Duodenal mucosa (tissue), 2 donors: ENCODE measurements around the gene FKBP14.
"Not testable (repeated sequence)": the region's sequence is repeated elsewhere in the genome, so short reads cannot be mapped to it uniquely, and the experiment has no call there.

Source experiments
- H3K27ac ChIP-seq: one replicate; pipeline ENCODE4 v1.7.0; 2013; ENCODE audit warnings: low read depth, low read length
- H3K27me3 ChIP-seq, 2 donors: one replicate each; pipeline ENCODE4 v1.7.0; 2013; ENCODE audit warnings: low read length in 2 of 2, control low read depth in 1 of 2; ENCODE audit not compliant: insufficient read depth in 2 of 2, control insufficient read depth in 1 of 2
- H3K36me3 ChIP-seq, 2 donors: one replicate each; pipeline ENCODE4 v1.7.0; 2013; ENCODE audit warnings: low read length in 2 of 2, control low read depth in 1 of 2; ENCODE audit not compliant: insufficient read depth in 2 of 2, control insufficient read depth in 1 of 2
- H3K4me1 ChIP-seq, 2 donors: one replicate each; pipeline ENCODE4 v1.7.0; 2013; ENCODE audit warnings: low read length in 2 of 2, control low read depth in 1 of 2; ENCODE audit not compliant: insufficient read depth in 2 of 2, control insufficient read depth in 1 of 2
- H3K4me3 ChIP-seq, 2 donors: one replicate each; pipeline ENCODE4 v1.7.0; 2013; ENCODE audit warnings: low read length in 2 of 2, low read depth in 1 of 2
- H3K9ac ChIP-seq, 2 donors: one replicate each; pipeline ENCODE4 v1.7.0; 2013; ENCODE audit warnings: low read length in 2 of 2, low read depth in 1 of 2
- H3K9me3 ChIP-seq, 2 donors: one replicate each; pipeline ENCODE4 v1.7.0; 2013; ENCODE audit warnings: low read length in 2 of 2, control low read depth in 1 of 2; ENCODE audit not compliant: control insufficient read depth in 1 of 2

Gene FKBP14

GRCh38 chr7:30061786-30062185 lies 35.3 kb upstream of the FKBP14 start:
- not testable (repeated sequence) for H3K4me3 ChIP-seq, H3K27me3 ChIP-seq, H3K9me3 ChIP-seq, H3K4me1 ChIP-seq, H3K27ac ChIP-seq, H3K9ac ChIP-seq
- peaks cover 7 to 18% of the 10 kb centered on the region in 2 donors for H3K36me3 ChIP-seq

- Histone ChIP-seq H3K36me3 (peaks cover 9 to 32% of the 10 kb centered on the region in 2 donors), H3K4me1 (no peaks in the 10 kb centered on the region)
Observed at GRCh38 chr7:30057741-30058140, 31.2 kb upstream of the FKBP14 start.

GRCh38 chr7:30053068-30053467 lies 26.6 kb upstream of the FKBP14 start:
- peaks cover 11 to 48% of the 10 kb centered on the region in 2 donors for H3K36me3 ChIP-seq
- no peaks in the 10 kb centered on the region for H3K27me3 ChIP-seq
- H3K4me1 ChIP-seq: no peaks in the 10 kb centered on the region
- no peak overlapping the region for H3K9ac ChIP-seq
- no peak overlapping the region for H3K4me3 ChIP-seq
- no peak overlapping the region for H3K27ac ChIP-seq
- no peaks in the 10 kb centered on the region for H3K9me3 ChIP-seq

More at GRCh38 chr7:30057741-30058140, 31.2 kb upstream of the FKBP14 start:
- Histone ChIP-seq H3K27me3 (no peaks in the 10 kb centered on the region), H3K27ac (no peak overlapping the region), H3K9me3 (no peaks in the 10 kb centered on the region), H3K4me3 (no peak overlapping the region), H3K9ac (no peak overlapping the region)

- H3K9ac ChIP-seq: no peak overlapping the region
- no peak overlapping the region for H3K27ac ChIP-seq
- H3K4me3 ChIP-seq: no peak overlapping the region
- peaks cover 12 to 58% of the 10 kb centered on the region in 2 donors for H3K36me3 ChIP-seq
- no peaks in the 10 kb centered on the region for H3K4me1 ChIP-seq
- H3K9me3 ChIP-seq: no peaks in the 10 kb centered on the region
- H3K27me3 ChIP-seq: no peaks in the 10 kb centered on the region
Observed at GRCh38 chr7:30049173-30049572, 22.7 kb upstream of the FKBP14 start.

- peaks cover 12 to 52% of the 10 kb centered on the region in 2 donors for H3K36me3 ChIP-seq
- H3K27ac ChIP-seq: no peak overlapping the region
- no peak overlapping the region for H3K9ac ChIP-seq
- H3K27me3 ChIP-seq: no peaks in the 10 kb centered on the region
- no peak overlapping the region for H3K4me3 ChIP-seq
- H3K4me1 ChIP-seq: no peaks in the 10 kb centered on the region
- H3K9me3 ChIP-seq: no peaks in the 10 kb centered on the region
Observed at GRCh38 chr7:30048582-30048981, 22.1 kb upstream of the FKBP14 start.

GRCh38 chr7:30047124-30047523 lies 20.6 kb upstream of the FKBP14 start:
- H3K27ac ChIP-seq: no peak overlapping the region

GRCh38 chr7:30046127-30046770 lies 19.7 kb upstream of the FKBP14 start:
- H3K9ac ChIP-seq: no peak overlapping the region
- peaks cover 0 to 4% of the 10 kb centered on the region in 2 donors for H3K4me1 ChIP-seq
- H3K4me3 ChIP-seq: no peak overlapping the region
- no peak overlapping the region for H3K27ac ChIP-seq
- H3K36me3 ChIP-seq: peaks cover 12 to 39% of the 10 kb centered on the region in 2 donors
- H3K27me3 ChIP-seq: no peaks in the 10 kb centered on the region
- no peaks in the 10 kb centered on the region for H3K9me3 ChIP-seq

More at GRCh38 chr7:30047124-30047523, 20.6 kb upstream of the FKBP14 start:
- Histone ChIP-seq H3K27me3 (no peaks in the 10 kb centered on the region), H3K4me3 (no peak overlapping the region), H3K9me3 (no peaks in the 10 kb centered on the region), H3K4me1 (peaks cover 0 to 4% of the 10 kb centered on the region in 2 donors), H3K9ac (no peak overlapping the region), H3K36me3 (peaks cover 12 to 42% of the 10 kb centered on the region in 2 donors)

GRCh38 chr7:30041526-30042269 lies 15.2 kb upstream of the FKBP14 start:
- H3K4me1 ChIP-seq: peaks cover 0 to 4% of the 10 kb centered on the region in 2 donors
- no peak overlapping the region for H3K4me3 ChIP-seq
- no peaks in the 10 kb centered on the region for H3K27me3 ChIP-seq
- H3K36me3 ChIP-seq: peaks cover 5 to 15% of the 10 kb centered on the region in 2 donors
- no peak overlapping the region for H3K27ac ChIP-seq
- no peaks in the 10 kb centered on the region for H3K9me3 ChIP-seq
- H3K9ac ChIP-seq: no peak overlapping the region

- Histone ChIP-seq H3K9me3 (no peaks in the 10 kb centered on the region), H3K9ac (no peak overlapping the region), H3K27me3 (no peaks in the 10 kb centered on the region), H3K36me3 (peaks cover 0 to 8% of the 10 kb centered on the region in 2 donors), H3K27ac (no peak overlapping the region), H3K4me1 (peaks cover 0 to 4% of the 10 kb centered on the region in 2 donors), H3K4me3 (no peak overlapping the region)
Observed at GRCh38 chr7:30040938-30041337, 14.4 kb upstream of the FKBP14 start.

GRCh38 chr7:30038196-30038980 lies 11.9 kb upstream of the FKBP14 start:
- no peak overlapping the region for H3K9ac ChIP-seq
- no peaks in the 10 kb centered on the region for H3K27me3 ChIP-seq
- no peak overlapping the region for H3K27ac ChIP-seq
- H3K4me1 ChIP-seq: peaks cover 4 to 10% of the 10 kb centered on the region in 2 donors
- no peaks in the 10 kb centered on the region for H3K9me3 ChIP-seq
- no peaks in the 10 kb centered on the region for H3K36me3 ChIP-seq
- H3K4me3 ChIP-seq: no peak overlapping the region
